ENCODE results near the gene USP31.

- no peak for TF ChIP-seq CTCF (IDR thresholded peaks at IDR 0.05)
- no peak for TF ChIP-seq MAZ (IDR thresholded peaks at IDR 0.05; ENCODE audit: borderline replicate concordance, low read depth, low read length)
- no peak for TF ChIP-seq REST (IDR thresholded peaks at IDR 0.05)
Observed at GRCh38 chr16:23148166-23148512, 1.1 kb downstream of the USP31 start.

All from A549 (cell line).